Measurements from ENCODE around the gene ZFP1. TPM values are rescaled to one million over a fixed set of nuclear protein-coding genes. Genes with fewer than 3 reads are reported as not detected.

ZFP1 gene
- total RNA-seq, 1 experiment from 2014 or later = 10.6 TPM

DNA sequence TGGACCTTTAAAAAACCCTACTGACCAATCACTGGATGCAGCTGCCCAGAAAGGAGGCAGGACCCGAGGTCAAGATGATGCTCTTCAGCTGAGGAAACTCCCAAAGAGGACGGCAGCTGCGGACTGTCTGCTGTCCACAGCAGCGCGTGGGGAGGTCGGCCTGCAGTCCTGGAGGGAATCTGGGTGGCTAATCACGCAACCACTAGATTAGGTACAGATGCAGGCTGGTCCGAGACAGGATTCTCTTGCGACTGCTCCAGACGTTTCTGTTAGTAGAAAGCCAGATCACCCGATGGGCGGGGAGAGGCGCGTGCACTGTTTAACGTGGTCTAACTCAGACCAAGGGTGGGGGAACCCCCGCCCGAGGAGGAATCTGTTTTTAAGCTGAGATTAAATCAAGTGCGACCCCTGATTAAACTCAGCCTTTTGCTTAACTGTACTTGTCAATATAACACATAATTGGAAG lies 49.8 kb downstream of the ZFP1 start:
- no TSS peak for BruUV-seq (replicated peaks)
- H3K4me1 Mint-ChIP-seq (ENCODE audit: low read depth, unreplicated experiment) = peaks cover 11% of the 10 kb centered on the region
- no peak for DNase-seq
- peaks cover 6% of the 10 kb centered on the region for H3K36me3 Mint-ChIP-seq (ENCODE audit: insufficient read depth, unreplicated experiment)
- TF ChIP-seq, protein P1, sequence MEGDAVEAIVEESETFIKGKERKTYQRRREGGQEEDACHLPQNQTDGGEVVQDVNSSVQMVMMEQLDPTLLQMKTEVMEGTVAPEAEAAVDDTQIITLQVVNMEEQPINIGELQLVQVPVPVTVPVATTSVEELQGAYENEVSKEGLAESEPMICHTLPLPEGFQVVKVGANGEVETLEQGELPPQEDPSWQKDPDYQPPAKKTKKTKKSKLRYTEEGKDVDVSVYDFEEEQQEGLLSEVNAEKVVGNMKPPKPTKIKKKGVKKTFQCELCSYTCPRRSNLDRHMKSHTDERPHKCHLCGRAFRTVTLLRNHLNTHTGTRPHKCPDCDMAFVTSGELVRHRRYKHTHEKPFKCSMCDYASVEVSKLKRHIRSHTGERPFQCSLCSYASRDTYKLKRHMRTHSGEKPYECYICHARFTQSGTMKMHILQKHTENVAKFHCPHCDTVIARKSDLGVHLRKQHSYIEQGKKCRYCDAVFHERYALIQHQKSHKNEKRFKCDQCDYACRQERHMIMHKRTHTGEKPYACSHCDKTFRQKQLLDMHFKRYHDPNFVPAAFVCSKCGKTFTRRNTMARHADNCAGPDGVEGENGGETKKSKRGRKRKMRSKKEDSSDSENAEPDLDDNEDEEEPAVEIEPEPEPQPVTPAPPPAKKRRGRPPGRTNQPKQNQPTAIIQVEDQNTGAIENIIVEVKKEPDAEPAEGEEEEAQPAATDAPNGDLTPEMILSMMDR (IDR thresholded peaks at IDR 0.05; ENCODE audit: unreplicated experiment) = no peak
- H3K9me3 Mint-ChIP-seq (ENCODE audit: low read depth, unreplicated experiment) = no peaks in the 10 kb centered on the region
- no peak overlapping the region for H3K27ac Mint-ChIP-seq (ENCODE audit: unreplicated experiment)
- CTCF ChIA-PET = interaction anchor here (1.2 to 4.1 kb wide), 7 partner anchors 22 to 266 kb away, joined by 3 to 47 read pairs (median 7); partner anchors contain the start of gene TMEM170A
- intact Hi-C loops (cut with micrococcal nuclease; ENCODE audit: unreplicated experiment) = loop anchor here (5.0 kb wide), 1 partner anchor 264 kb away; the partner anchor contains the start of gene TMEM170A
- peaks cover 46% of the 10 kb centered on the region for H3K27me3 Mint-ChIP-seq (ENCODE audit: unreplicated experiment)
- no peak overlapping the region for H3K4me3 Mint-ChIP-seq (ENCODE audit: low read depth, unreplicated experiment)

DNA sequence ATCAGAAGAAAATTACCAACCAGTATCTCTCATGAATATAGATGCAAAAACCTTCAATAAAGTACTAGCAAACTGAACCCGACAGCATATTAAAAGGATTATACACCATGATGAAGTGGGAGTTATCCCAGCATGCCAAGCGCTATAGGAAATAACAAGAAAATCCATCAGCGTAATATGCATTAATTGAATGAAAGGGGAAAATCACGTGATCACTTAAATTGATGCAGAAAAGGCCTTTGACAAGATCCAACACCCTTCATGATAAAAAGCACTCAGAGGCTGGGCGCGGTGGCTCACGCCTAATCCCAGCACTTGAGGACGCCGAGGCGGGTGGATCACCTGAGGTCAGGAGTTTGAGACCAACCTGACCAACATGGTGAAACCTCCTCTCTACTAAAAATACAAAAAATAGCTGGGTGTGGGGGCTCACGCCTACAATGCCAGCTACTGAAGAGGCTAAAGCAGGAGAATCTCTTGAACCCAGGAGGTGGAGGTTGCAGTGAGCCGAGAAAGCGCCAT lies 53.8 kb downstream of the ZFP1 start:
- TF ChIP-seq, protein P1 (IDR thresholded peaks at IDR 0.05; ENCODE audit: unreplicated experiment) = no peak
- H3K36me3 Mint-ChIP-seq (ENCODE audit: insufficient read depth, unreplicated experiment) = peaks cover 5% of the 10 kb centered on the region
- intact Hi-C loops (cut with micrococcal nuclease; ENCODE audit: unreplicated experiment) = no loop called here
- H3K9me3 Mint-ChIP-seq (ENCODE audit: low read depth, unreplicated experiment) = no peaks in the 10 kb centered on the region
- H3K4me1 Mint-ChIP-seq (ENCODE audit: low read depth, unreplicated experiment) = peaks cover 11% of the 10 kb centered on the region
- no peak overlapping the region for H3K4me3 Mint-ChIP-seq (ENCODE audit: low read depth, unreplicated experiment)
- no peak overlapping the region for H3K27ac Mint-ChIP-seq (ENCODE audit: unreplicated experiment)
- no peak for DNase-seq
- peaks cover 16% of the 10 kb centered on the region for H3K27me3 Mint-ChIP-seq (ENCODE audit: unreplicated experiment)
- CTCF ChIA-PET = interaction anchor here (0.6 to 4.1 kb wide), 2 partner anchors 183 to 274 kb away, joined by 3 to 47 read pairs; no protein-coding TSS in a partner anchor
- BruUV-seq (replicated peaks) = no TSS peak

DNA sequence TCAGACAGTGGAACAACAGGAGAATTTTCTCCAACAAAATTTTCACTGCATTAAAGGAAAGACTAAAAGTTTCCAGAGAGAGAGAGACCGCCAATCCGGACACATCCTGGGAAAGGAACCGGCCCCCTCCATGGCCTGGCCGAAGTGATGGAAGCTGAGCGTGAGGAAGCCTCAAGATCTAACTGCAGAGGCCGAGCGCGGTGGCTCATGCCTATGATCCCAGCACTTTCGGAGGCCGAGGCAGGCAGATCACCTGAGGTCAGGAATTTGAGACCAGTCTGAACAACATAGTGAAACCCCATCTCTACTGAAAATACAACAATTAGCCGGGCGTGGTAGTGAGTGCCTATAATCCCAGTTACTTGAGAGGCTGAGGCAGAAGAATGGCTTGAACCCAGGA lies 54.8 kb downstream of the ZFP1 start:
- DNase-seq = no peak
- peaks cover 5% of the 10 kb centered on the region for H3K36me3 Mint-ChIP-seq (ENCODE audit: insufficient read depth, unreplicated experiment)
- TF ChIP-seq, protein P1 (IDR thresholded peaks at IDR 0.05; ENCODE audit: unreplicated experiment) = no peak
- H3K27ac Mint-ChIP-seq (ENCODE audit: unreplicated experiment) = no peak overlapping the region
- H3K27me3 Mint-ChIP-seq (ENCODE audit: unreplicated experiment) = peaks cover 6% of the 10 kb centered on the region
- no TSS peak for BruUV-seq (replicated peaks)
- no peaks in the 10 kb centered on the region for H3K9me3 Mint-ChIP-seq (ENCODE audit: low read depth, unreplicated experiment)
- no peak overlapping the region for H3K4me3 Mint-ChIP-seq (ENCODE audit: low read depth, unreplicated experiment)
- intact Hi-C loops (cut with micrococcal nuclease; ENCODE audit: unreplicated experiment) = no loop called here
- CTCF ChIA-PET = interaction anchor here (0.7 to 1.3 kb wide), 2 partner anchors 13 to 36 kb away, joined by 3 read pairs; no protein-coding TSS in a partner anchor
- H3K4me1 Mint-ChIP-seq (ENCODE audit: low read depth, unreplicated experiment) = peaks cover 4% of the 10 kb centered on the region

DNA sequence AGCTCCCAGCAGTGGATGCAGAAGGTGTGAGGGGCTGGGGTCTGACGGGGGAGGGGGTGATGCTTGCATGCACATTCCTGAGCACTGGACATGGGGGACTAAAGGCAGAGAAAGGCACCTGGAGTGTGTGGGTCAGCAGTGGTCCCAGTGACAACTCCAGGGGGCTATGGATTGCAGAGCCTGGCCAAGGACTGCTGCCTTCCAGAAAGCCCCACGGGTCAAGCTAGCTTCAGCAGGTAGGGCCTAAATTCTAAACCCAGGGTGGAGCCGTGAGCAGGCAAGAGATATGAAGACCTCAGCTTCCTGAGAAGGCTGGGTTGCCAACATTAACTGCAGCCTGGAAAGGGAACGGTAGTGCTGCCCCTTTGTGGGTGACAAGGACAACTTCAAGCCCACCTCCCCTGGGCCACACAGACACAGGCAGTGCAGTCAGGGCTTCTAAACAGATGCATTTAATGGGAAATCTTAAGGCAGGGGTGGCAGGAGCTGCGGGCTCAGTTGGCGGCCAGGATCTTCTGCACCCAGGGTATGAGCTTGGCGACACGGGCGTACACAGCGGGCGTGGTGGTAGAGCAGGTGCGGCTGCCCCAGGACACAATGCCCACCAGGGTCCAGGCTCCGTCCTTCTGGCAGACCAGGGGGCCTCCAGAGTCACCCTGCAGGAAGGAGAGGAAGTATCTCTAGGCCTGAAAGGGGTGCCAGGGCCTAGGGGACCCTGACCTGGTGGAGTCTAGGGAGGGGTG lies 55.5 kb downstream of the ZFP1 start:
- Mint-ChIP-seq H3K9me3 (ENCODE audit: low read depth, unreplicated experiment) (no peaks in the 10 kb centered on the region), H3K27ac (ENCODE audit: unreplicated experiment) (no peak overlapping the region), H3K27me3 (ENCODE audit: unreplicated experiment) (no peaks in the 10 kb centered on the region), H3K36me3 (ENCODE audit: insufficient read depth, unreplicated experiment) (peaks cover 12% of the 10 kb centered on the region), H3K4me3 (ENCODE audit: low read depth, unreplicated experiment) (no peak overlapping the region), H3K4me1 (ENCODE audit: low read depth, unreplicated experiment) (no peaks in the 10 kb centered on the region)
- TF ChIP-seq, protein P1 (IDR thresholded peaks at IDR 0.05; ENCODE audit: unreplicated experiment) = no peak
- intact Hi-C loops (cut with micrococcal nuclease; ENCODE audit: unreplicated experiment) = no loop called here
- CTCF ChIA-PET = interaction anchor here (0.7 to 1.3 kb wide), 3 partner anchors 12 to 125 kb away, joined by 3 to 10 read pairs (median 3); no protein-coding TSS in a partner anchor
- BruUV-seq (replicated peaks) = no TSS peak
- DNase-seq = no peak
